ENCODE data around the gene SYNE3.

SYNE3 gene

DNA sequence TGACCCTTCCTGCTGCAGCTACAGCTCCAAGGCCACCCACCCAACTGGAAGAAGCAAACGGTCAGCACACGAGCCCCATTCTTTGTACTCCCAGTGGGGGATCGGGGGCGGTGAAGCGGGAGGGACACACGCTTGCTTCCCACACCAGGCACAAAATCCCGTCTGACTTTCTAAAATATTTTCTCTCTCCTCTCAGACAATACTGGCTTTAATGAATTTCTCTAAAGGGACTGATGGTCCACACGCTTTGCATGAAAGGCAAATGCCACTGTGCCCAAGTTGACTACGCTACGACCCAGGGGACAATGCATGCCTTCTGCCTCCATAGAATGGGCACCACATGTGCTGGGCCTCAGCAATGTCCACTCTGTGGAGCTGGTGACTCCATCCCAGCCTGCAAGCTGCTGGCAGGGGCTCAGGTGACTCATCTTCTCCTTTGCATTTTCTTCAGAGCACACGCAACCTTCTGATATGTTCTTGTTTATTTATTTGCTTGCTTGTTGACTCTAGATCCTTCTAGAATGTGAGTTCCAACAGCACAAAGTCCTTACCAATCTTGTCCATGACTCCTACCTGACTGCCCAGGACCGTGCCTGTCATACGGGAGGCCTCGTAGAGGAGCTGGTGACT is 15.6 kb downstream of the SYNE3 start:
- peak overlapping the region; percentile 28 for H3K27ac ChIP-seq
- TF ChIP-seq, protein P1, sequence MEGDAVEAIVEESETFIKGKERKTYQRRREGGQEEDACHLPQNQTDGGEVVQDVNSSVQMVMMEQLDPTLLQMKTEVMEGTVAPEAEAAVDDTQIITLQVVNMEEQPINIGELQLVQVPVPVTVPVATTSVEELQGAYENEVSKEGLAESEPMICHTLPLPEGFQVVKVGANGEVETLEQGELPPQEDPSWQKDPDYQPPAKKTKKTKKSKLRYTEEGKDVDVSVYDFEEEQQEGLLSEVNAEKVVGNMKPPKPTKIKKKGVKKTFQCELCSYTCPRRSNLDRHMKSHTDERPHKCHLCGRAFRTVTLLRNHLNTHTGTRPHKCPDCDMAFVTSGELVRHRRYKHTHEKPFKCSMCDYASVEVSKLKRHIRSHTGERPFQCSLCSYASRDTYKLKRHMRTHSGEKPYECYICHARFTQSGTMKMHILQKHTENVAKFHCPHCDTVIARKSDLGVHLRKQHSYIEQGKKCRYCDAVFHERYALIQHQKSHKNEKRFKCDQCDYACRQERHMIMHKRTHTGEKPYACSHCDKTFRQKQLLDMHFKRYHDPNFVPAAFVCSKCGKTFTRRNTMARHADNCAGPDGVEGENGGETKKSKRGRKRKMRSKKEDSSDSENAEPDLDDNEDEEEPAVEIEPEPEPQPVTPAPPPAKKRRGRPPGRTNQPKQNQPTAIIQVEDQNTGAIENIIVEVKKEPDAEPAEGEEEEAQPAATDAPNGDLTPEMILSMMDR (conservative IDR thresholded peaks at IDR 0.05), result no peak
- TF ChIP-seq ZFX (IDR thresholded peaks at IDR 0.05), result no peak

DNA sequence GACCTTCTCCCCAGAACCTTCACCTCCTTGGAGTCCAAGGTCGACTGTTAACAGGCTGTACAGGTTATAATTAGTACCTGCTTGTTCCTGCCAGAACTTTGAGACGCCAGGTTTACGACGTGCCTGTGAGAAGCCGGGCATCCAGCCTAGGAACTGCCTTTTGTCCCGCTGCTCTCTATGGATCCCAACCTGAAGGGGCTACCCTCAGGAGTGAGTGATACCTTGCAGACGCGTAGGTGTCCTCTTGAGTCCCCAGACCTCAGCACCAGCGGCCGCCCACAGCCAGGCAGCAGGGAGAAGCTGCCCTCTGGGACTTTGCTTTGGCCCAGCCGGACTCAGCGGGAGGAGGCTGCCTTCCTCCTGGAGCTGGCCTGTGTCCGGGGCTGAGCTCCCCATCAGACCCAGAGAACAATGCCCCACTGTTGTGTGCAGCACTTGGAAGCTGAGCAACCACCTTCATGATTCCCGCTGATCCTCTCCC is 16.2 kb downstream of the SYNE3 start:
- TF ChIP-seq, protein P1 (conservative IDR thresholded peaks at IDR 0.05), result no peak
- TF ChIP-seq ZFX (IDR thresholded peaks at IDR 0.05), result no peak
- H3K27ac ChIP-seq, result peak overlapping the region; percentile 28

DNA sequence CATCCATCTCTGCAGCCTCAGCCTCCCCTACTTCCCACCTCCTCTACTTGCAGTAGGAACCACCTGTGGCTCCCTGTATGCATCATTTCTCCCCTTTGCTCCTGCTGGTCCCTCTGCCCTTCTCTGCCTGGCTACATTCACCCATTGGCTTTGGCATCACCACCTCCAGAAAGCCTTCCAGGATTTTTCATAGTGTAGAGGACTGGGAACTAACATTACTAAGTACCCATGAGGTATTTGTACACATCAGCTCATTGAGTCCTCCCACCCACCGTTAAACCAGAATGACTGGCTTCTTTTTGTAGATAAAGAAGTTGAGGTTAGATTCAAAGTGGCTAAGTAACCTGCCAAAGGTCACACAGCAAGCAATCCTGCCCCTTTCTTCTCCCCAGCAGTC is 17.1 kb downstream of the SYNE3 start:
- TF ChIP-seq, protein P1 (conservative IDR thresholded peaks at IDR 0.05), result no peak
- TF ChIP-seq ZFX (IDR thresholded peaks at IDR 0.05), result no peak
- peak overlapping the region; percentile 2; the same call in 1 of the 2 replicates for H3K27ac ChIP-seq

DNA sequence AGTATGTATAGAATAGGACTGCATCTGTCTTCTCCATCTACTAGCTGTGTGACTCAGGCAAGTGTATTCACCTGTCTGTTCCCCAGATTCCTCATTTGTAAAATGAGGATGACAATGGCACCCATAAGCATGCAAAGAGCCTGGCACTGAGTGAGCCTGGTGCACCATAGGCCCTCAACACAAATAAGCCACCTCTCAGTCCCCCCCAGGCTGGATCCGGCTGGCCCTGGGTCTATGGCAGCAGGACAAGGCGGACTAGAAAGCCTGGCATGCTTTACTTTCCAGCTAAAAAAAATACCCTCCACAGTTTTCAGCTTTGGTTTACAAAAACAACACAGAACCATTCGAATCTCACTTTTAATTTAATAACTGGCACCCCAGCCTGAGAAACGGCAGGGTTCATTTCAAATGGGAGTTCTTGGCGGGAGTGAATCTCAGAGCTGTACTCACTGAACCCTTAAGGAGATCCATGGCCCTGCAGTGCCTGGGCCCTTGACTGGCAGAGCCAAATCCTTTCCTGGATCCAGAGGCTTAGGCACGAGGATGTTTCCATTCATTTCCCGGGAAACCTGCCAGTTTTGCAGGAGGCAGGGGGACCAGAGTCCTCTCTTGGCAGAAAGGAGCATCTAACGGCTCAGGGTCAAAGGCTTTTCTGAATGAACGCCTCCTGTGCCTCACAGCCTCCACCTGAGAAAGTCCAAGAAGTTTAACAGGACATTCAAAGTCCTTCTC is 17.7 kb downstream of the SYNE3 start:
- no peak for TF ChIP-seq ZFX (IDR thresholded peaks at IDR 0.05)
- H3K27ac ChIP-seq, result peak overlapping the region; percentile 2; the same call in 1 of the 2 replicates

DNA sequence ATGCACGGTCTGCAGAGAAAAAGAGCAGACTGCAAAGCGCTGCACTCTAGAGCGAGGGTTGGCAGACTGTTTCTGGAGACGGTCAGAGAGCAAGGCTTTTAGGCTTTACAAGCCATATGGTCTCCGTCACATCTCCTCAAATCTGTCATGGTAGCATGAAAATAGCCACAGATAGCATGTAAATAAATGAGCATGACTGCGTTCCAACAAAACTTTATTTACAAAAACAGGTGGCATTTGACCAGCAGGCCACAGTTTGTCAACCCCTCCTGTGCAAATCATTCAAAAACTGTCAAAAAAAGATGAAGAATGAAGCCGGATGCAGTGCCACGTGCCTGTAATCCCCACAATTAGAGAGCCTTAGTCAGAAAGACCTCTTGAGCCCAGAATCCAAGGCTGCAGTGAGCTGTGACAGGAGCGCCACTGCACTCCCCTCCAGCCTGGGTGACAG is 18.9 kb downstream of the SYNE3 start:
- H3K27ac ChIP-seq, result no peak overlapping the region
- TF ChIP-seq ZFX (IDR thresholded peaks at IDR 0.05), result no peak
- TF ChIP-seq, protein P1 (conservative IDR thresholded peaks at IDR 0.05), result no peak

DNA sequence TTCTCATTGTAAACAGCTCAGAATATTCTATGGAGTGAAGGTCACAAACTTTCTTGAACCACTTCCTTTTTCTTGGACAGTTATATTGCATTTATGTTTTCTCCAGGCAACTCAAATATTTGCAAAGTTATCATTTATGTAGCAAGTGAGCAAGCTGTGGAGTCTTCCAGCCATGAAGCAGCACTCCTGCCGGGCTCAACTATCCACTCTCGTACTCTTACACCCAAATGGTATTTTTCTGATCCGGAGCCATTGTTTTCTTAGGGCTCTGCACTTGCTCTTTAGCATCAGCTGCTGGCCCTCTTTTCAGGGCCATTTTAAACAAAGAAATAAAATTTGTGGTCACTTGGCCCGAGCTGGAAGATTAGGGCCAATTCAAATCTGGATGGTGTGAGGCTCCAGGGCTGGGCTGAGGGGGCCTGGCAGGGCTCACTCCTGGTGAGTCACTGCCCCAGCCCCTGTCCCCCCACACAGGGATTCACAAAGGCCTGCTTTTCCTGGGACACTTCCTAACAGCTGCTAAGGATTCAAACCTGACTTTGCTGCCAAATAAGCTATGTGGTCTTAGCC is 19.7 kb downstream of the SYNE3 start:
- no peak for TF ChIP-seq ZFX (IDR thresholded peaks at IDR 0.05)
- TF ChIP-seq, protein P1 (conservative IDR thresholded peaks at IDR 0.05), result no peak
- no peak overlapping the region for H3K27ac ChIP-seq

DNA sequence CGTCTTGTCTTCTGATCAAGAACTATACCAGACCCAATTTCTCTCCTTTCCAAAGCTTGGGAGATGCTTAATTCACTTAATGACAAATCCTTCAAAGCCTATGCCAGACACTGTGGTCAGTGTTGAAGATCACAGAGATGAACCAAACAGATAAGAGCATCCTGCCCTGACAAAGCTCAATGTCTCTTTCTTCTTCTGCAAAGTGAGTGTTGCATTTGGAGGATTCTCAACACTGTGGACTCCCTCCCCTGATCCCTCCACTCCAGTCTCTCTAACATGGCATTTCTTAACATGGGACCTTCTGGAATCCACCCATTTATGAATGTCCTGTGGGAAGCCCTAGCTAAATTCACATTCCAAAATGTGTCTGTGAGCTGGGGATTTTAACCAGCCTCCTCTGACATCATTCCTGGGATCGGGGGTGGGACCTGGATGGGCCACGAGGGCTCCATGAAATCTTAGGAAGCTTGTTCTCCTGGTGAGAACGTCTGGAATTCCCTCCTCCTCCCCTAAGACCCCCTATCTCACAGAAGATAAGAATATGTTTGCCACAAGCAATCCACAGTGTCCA is 20.3 kb downstream of the SYNE3 start:
- H3K27ac ChIP-seq, result no peak overlapping the region
- TF ChIP-seq, protein P1 (conservative IDR thresholded peaks at IDR 0.05), result no peak
- no peak for TF ChIP-seq ZFX (IDR thresholded peaks at IDR 0.05)
